HepG2 (cell line): ENCODE measurements around the gene CYP4B1.

Source experiments
- CHD2 ChIP-seq: IDR thresholded peaks from 2 replicates; pipeline ENCODE4 v1.6.1; 2011; ENCODE audit warnings: low read depth, low read length, improper control_type of control experiment
- CTCF ChIP-seq: sonication (generic); formaldehyde crosslinking; IDR thresholded peaks from 2 replicates; pipeline ENCODE4 v1.5.0; 2020; ENCODE audit warnings: mild to moderate bottlenecking, missing genetic modification reagents, moderate library complexity
- PBX3 ChIP-seq: sonication (generic); formaldehyde crosslinking; IDR thresholded peaks from 2 replicates; pipeline ENCODE4 v1.8.1; 2023; ENCODE audit warnings: missing genetic modification reagents, inconsistent platforms, borderline replicate concordance
- ZBTB26 ChIP-seq: IDR thresholded peaks from 2 replicates; pipeline ENCODE4 v1.6.1; 2016; ENCODE audit warnings: missing compliant biosample characterization, missing genetic modification reagents, borderline replicate concordance

GRCh38 chr1:46862348-46862747, 63.5 kb downstream of the CYP4B1 start:
- no peak for TF ChIP-seq CTCF
- TF ChIP-seq PBX3 (CRISPR knock-in tag): no peak
- TF ChIP-seq ZBTB26 (CRISPR knock-in tag): no peak
- TF ChIP-seq CHD2: no peak
